ENCODE measurements around the gene LRRN3. TPM values are rescaled to one million over a fixed set of nuclear protein-coding genes. Genes with fewer than 3 reads are reported as not detected.

Gene LRRN3
- total RNA-seq, 2 donors from 2014 or later, result 1.6 to 3.0 TPM

DNA sequence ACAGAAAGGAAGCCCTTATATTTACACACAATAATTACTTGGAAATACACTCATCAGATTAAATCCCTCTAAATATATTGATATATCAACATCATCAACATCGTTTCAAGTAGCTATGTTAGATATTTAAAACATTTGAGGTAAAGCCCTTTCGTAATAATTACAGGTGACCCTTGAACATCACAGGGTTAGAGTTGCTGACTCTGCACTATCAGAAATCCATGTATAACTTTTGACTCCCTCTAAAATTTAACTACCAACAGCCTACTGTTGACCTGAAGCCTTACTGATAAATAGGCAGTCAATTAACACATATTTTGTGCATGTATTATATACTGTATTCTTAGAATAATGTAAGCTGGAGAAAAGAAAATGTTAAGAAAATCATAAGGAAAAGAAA, 34.6 kb upstream of the LRRN3 start:
- TF ChIP-seq, protein P1, sequence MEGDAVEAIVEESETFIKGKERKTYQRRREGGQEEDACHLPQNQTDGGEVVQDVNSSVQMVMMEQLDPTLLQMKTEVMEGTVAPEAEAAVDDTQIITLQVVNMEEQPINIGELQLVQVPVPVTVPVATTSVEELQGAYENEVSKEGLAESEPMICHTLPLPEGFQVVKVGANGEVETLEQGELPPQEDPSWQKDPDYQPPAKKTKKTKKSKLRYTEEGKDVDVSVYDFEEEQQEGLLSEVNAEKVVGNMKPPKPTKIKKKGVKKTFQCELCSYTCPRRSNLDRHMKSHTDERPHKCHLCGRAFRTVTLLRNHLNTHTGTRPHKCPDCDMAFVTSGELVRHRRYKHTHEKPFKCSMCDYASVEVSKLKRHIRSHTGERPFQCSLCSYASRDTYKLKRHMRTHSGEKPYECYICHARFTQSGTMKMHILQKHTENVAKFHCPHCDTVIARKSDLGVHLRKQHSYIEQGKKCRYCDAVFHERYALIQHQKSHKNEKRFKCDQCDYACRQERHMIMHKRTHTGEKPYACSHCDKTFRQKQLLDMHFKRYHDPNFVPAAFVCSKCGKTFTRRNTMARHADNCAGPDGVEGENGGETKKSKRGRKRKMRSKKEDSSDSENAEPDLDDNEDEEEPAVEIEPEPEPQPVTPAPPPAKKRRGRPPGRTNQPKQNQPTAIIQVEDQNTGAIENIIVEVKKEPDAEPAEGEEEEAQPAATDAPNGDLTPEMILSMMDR (IDR thresholded peaks at IDR 0.05), result no peak
- no peak overlapping the region for H3K4me3 ChIP-seq
- H3K36me3 ChIP-seq, result no peaks in the 10 kb centered on the region
- no peaks in the 10 kb centered on the region for H3K9me3 ChIP-seq
- H3K27me3 ChIP-seq (replicated peaks; ENCODE audit: insufficient read depth), result no peaks in the 10 kb centered on the region
- DNase-seq (ENCODE audit: low spot score) (no peak), ATAC-seq (ENCODE audit: insufficient number of reproducible peaks, low FRiP score, low read depth) (no peak)
- no peaks in the 10 kb centered on the region for H3K4me1 ChIP-seq (ENCODE audit: control insufficient read depth in 1 of 2, low read depth in 2 of 2)
- H3K27ac ChIP-seq, result no peak overlapping the region

DNA sequence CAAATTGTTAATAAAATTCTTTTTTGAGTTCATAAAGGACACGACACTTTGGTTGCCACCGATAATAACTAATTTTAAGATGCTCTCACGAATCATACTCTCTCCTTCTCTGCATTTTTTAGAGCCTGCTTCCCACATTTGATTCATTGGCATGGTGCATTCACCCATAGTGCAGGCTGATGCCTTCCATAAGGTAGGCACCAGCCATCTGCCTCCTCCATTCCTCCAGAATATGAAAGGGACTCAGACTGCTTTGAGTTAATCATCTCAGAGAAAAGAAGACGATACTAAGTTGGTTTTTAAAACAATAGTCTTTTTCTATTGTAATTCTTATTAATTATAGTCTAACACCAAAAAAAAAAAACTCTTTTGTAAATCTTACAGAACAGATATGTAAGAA, 33.9 kb upstream of the LRRN3 start:
- no peak for DNase-seq (ENCODE audit: low spot score)
- Histone ChIP-seq H3K4me1 (ENCODE audit: control insufficient read depth in 1 of 2, low read depth in 2 of 2) (no peaks in the 10 kb centered on the region), H3K9me3 (no peaks in the 10 kb centered on the region), H3K4me3 (no peak overlapping the region), H3K27me3 (replicated peaks; ENCODE audit: insufficient read depth) (no peaks in the 10 kb centered on the region), H3K36me3 (no peaks in the 10 kb centered on the region), H3K27ac (no peak overlapping the region)
- TF ChIP-seq, protein P1 (IDR thresholded peaks at IDR 0.05), result no peak
- no peak for ATAC-seq (ENCODE audit: insufficient number of reproducible peaks, low FRiP score, low read depth)

DNA sequence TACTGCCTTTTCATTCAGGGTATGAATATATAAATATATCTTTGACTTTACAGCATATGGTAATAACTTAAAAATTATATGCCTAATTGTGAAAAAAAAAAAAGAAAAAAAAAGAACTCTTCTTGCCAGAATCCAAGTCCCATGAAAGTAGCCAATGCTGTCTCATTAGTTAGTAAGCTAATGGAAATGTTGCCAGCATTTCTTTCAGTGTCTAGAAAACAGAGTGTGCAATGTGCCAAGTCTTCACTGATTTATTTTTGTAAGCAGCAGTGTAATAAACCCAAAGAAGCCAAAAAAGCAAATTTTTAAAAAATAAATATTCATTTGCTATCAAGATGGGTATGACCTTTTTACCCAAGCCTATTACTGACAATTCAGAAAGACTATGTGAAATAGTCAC, 31.1 kb upstream of the LRRN3 start:
- H3K36me3 ChIP-seq, result no peaks in the 10 kb centered on the region
- H3K27ac ChIP-seq, result no peak overlapping the region
- DNase-seq (ENCODE audit: low spot score), result no peak
- ATAC-seq (ENCODE audit: insufficient number of reproducible peaks, low FRiP score, low read depth), result no peak
- H3K9me3 ChIP-seq, result no peaks in the 10 kb centered on the region
- TF ChIP-seq, protein P1 (IDR thresholded peaks at IDR 0.05), result no peak
- H3K27me3 ChIP-seq (replicated peaks; ENCODE audit: insufficient read depth), result no peaks in the 10 kb centered on the region
- no peak overlapping the region for H3K4me3 ChIP-seq
- no peaks in the 10 kb centered on the region for H3K4me1 ChIP-seq (ENCODE audit: control insufficient read depth in 1 of 2, low read depth in 2 of 2)

DNA sequence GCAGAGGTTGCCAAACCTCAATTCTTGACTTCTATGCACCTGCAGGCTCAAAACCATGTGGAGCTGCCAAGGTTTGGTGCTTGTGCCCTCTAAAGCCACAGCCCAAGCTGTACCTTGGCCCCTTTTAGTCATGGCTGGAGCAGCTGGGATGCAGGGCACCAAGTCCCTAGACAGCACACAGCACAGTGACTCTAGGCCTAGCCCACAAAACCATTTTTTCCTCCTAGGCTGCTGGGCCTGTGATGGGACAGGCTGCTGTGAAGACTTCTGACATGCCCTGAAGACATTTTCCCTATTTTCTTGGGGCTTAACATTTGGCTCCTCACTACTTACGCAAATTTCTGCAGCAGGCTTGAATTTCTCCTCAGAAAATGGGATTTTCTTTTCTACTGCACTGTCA, 27.8 kb upstream of the LRRN3 start:
- DNase-seq (ENCODE audit: low spot score) (no peak), ATAC-seq (ENCODE audit: insufficient number of reproducible peaks, low FRiP score, low read depth) (no peak)
- no peak overlapping the region for H3K4me3 ChIP-seq
- no peak overlapping the region for H3K27ac ChIP-seq
- no peaks in the 10 kb centered on the region for H3K27me3 ChIP-seq (replicated peaks; ENCODE audit: insufficient read depth)
- H3K4me1 ChIP-seq (ENCODE audit: control insufficient read depth in 1 of 2, low read depth in 2 of 2), result peaks cover 0 to 3% of the 10 kb centered on the region in 2 donors
- TF ChIP-seq, protein P1 (IDR thresholded peaks at IDR 0.05), result no peak
- H3K9me3 ChIP-seq, result no peaks in the 10 kb centered on the region
- H3K36me3 ChIP-seq, result no peaks in the 10 kb centered on the region

DNA sequence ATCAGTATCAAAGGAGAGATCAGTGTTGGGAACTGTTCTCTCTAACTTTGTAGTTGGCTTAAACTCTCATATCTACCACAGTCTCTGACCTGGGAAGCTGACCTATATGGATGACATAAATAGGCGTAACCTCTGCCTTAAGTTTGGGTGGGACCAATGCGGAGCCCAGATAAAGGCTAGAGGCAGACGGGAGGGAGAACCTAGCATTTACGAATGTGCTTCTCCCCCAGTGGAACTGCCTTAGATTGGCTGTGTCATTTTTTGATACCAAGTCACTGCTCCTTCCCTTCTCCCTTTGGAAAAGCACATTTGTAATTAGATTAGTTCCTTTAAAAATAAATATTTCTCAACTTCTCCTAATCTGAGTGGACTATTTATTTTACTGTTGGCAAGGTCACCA, 23.7 kb upstream of the LRRN3 start:
- TF ChIP-seq, protein P1 (IDR thresholded peaks at IDR 0.05), result no peak

More for the DNA sequence above, 23.7 kb upstream of the LRRN3 start:
- peaks cover 9 to 17% of the 10 kb centered on the region in 2 donors for H3K4me1 ChIP-seq (ENCODE audit: control insufficient read depth in 1 of 2, low read depth in 2 of 2)
- DNase-seq (ENCODE audit: low spot score) (no peak), ATAC-seq (ENCODE audit: insufficient number of reproducible peaks, low FRiP score, low read depth) (no peak)
- H3K9me3 ChIP-seq, result no peaks in the 10 kb centered on the region
- H3K4me3 ChIP-seq, result no peak overlapping the region
- H3K27me3 ChIP-seq (replicated peaks; ENCODE audit: insufficient read depth), result no peaks in the 10 kb centered on the region
- H3K27ac ChIP-seq, result no peak overlapping the region
- H3K36me3 ChIP-seq, result no peaks in the 10 kb centered on the region
